Left lung (tissue), 10 donors: ENCODE results near the gene ARL2BP. TPM values are rescaled to one million over a fixed set of nuclear protein-coding genes. Genes with fewer than 3 reads are reported as not detected.
A peak's percentile ranks its signal among the peaks of the same experiment; 100 is the strongest.

Experiments used
- ATAC-seq: fragments of 200-7000 bp; cut with Tn5 transposase; one replicate; pipeline ENCODE4 v1.9.1; 2020; ENCODE audit warnings: moderate library complexity
- DNase-seq, 4 donors: peaks; one replicate each; pipeline ENCODE4 v3.0.0-alpha.2; 2013 to 2020
- H3K27ac ChIP-seq, 2 donors: fragments of 200-600 bp; sonication (generic) in 1 of 2; one replicate each; pipeline versions ENCODE4 v1.5.0 to v1.8.0; 2020 to 2021
- H3K27me3 ChIP-seq, 2 donors: fragments of 200-600 bp; sonication (generic) in 1 of 2; one replicate each; pipeline versions ENCODE4 v1.5.0 to v1.8.0; 2020 to 2021
- H3K36me3 ChIP-seq, 2 donors: fragments of 200-600 bp; sonication (generic) in 1 of 2; one replicate each; pipeline versions ENCODE4 v1.5.0 to v1.8.0; 2020 to 2021
- H3K4me1 ChIP-seq, 2 donors: fragments of 200-600 bp; one replicate each; pipeline ENCODE4 v1.8.0; 2021
- H3K4me3 ChIP-seq, 2 donors: fragments of 200-600 bp; sonication (generic) in 1 of 2; one replicate each; pipeline versions ENCODE4 v1.5.0 to v1.8.0; 2020 to 2021; ENCODE audit warnings: mild to moderate bottlenecking in 1 of 2
- H3K9me3 ChIP-seq, 2 donors: fragments of 200-600 bp; sonication (generic) in 1 of 2; one replicate each; pipeline versions ENCODE4 v1.5.0 to v1.8.0; 2020 to 2021
- CTCF ChIP-seq, 2 donors: fragments of 200-600 bp; sonication (generic) in 1 of 2; IDR thresholded peaks; one replicate each; pipeline versions ENCODE4 v1.5.0 to v1.8.0; 2021; ENCODE audit warnings: antibody characterized with exemption in 2 of 2
- intact Hi-C, 2 donors: fragments of 100-400 bp; cut with DNase I; formaldehyde crosslinking; loops; one replicate each; pipeline versions ENCODE4 v1.11.2 to v1.14.2; 2022
- polyA plus RNA-seq, 6 donors: library from polyadenylated mRNA; unstranded; fragments of 120-200 nt; gene quantifications; one replicate each; pipeline ENCODE4 v1.2.1, GENCODE V29; 2013; ENCODE audit not compliant: insufficient read length in 6 of 6
- total RNA-seq, 2 donors: library from RNA; stranded (reverse); fragmentation: NEBNext Ultra II Directional; extraction: Animal tissue kit (Norgen Biotek cat#: 25700); gene quantifications; one replicate each; pipeline ENCODE4 v1.2.1, GENCODE V29; 2021
- donor health status: DM: no; HTN: yes; CAD: no.
- donor health status: DM: no; HTN: no; CAD: no.

The ARL2BP gene
- total and polyA plus RNA-seq, 8 donors: 51.4 to 76.1 (median 67.4) TPM

- peak overlapping the region; percentile 21 to 43 for H3K4me3 ChIP-seq
- ATAC-seq (peak; percentile 71), DNase-seq (peak; percentile 85 to 96 (median 92))
- TF ChIP-seq CTCF (IDR thresholded peaks at IDR 0.05): peak in 1 of 2 donors; percentile 56
- intact Hi-C loops: loop anchor here (5.0 to 10.0 kb wide), 3 partner anchors 115 to 217 kb away; no protein-coding TSS in a partner anchor
- H3K27me3 ChIP-seq: peaks cover 0 to 3% of the 10 kb centered on the region in 2 donors
- no peaks in the 10 kb centered on the region for H3K9me3 ChIP-seq
- no peaks in the 10 kb centered on the region for H3K36me3 ChIP-seq
- peaks cover 12 to 28% of the 10 kb centered on the region in 2 donors for H3K4me1 ChIP-seq
- peak overlapping the region; percentile 81 to 90 for H3K27ac ChIP-seq
Observed at GRCh38 chr16:57299719-57300386, 54.8 kb downstream of the ARL2BP start.

- intact Hi-C loops: loop anchor here (5.0 to 10.0 kb wide), 2 partner anchors 114 to 217 kb away; no protein-coding TSS in a partner anchor
- peaks cover 12 to 31% of the 10 kb centered on the region in 2 donors for H3K4me1 ChIP-seq
- DNase-seq (peak; percentile 97 to 100 (median 100)), ATAC-seq (peak; percentile 95)
- H3K36me3 ChIP-seq: no peaks in the 10 kb centered on the region
- H3K27me3 ChIP-seq: peaks cover 0 to 3% of the 10 kb centered on the region in 2 donors
- H3K27ac ChIP-seq: peak overlapping the region; percentile 81 to 90
- peak overlapping the region; percentile 21 to 43 for H3K4me3 ChIP-seq
- H3K9me3 ChIP-seq: no peaks in the 10 kb centered on the region
- peak; percentile 93 to 95 for TF ChIP-seq CTCF (IDR thresholded peaks at IDR 0.05)
Observed at GRCh38 chr16:57300387-57301125, 55.5 kb downstream of the ARL2BP start.

GRCh38 chr16:57301126-57301817, 56.2 kb downstream of the ARL2BP start:
- Histone ChIP-seq H3K27me3 (peaks cover 0 to 3% of the 10 kb centered on the region in 2 donors), H3K4me1 (peaks cover 12 to 31% of the 10 kb centered on the region in 2 donors), H3K36me3 (no peaks in the 10 kb centered on the region), H3K27ac (peak overlapping the region in 1 of 2 donors; percentile 24), H3K4me3 (no peak overlapping the region), H3K9me3 (no peaks in the 10 kb centered on the region)
- ATAC-seq (no peak), DNase-seq (no peak)
- no peak for TF ChIP-seq CTCF (IDR thresholded peaks at IDR 0.05)
- intact Hi-C loops: loop anchor here (5.0 to 10.0 kb wide), 2 partner anchors 114 to 216 kb away; no protein-coding TSS in a partner anchor

Other genes with a start within 250 kb of the ARL2BP start
- 10 to 100 TPM; 49.4 to 49.9 TPM for gene CPNE2, start 152.7 kb upstream of the ARL2BP start, total RNA-seq
- 10 to 100 TPM; 63.8 to 72.1 (median 67.8) TPM for gene CPNE2, start 152.7 kb upstream of the ARL2BP start, polyA plus RNA-seq
- gene PSME3IP1, start 59.2 kb upstream of the ARL2BP start, total RNA-seq: 10 to 100 TPM; 53.1 to 71.8 TPM
- gene PSME3IP1, start 59.2 kb upstream of the ARL2BP start, polyA plus RNA-seq: 100 to 1,000 TPM in 5 of 6 donors, 10 to 100 TPM in 1; 97.7 to 123 (median 108) TPM
- gene RSPRY1, start 58.9 kb upstream of the ARL2BP start, total RNA-seq: 10 to 100 TPM; 32.5 to 36.6 TPM
- gene RSPRY1, start 58.9 kb upstream of the ARL2BP start, polyA plus RNA-seq: 10 to 100 TPM; 37.4 to 46.8 (median 41.6) TPM
- gene PLLP, start 39.4 kb downstream of the ARL2BP start, total RNA-seq: 10 to 100 TPM; 50.6 to 70.6 TPM
- gene PLLP, start 39.4 kb downstream of the ARL2BP start, polyA plus RNA-seq: 1 to 10 TPM; 3.5 to 7.7 (median 4.6) TPM
- gene CCL22, start 113.5 kb downstream of the ARL2BP start, total RNA-seq: 1 to 10 TPM; 1.6 to 2.4 TPM
- under 1 TPM; 0.08 to 0.22 (median 0.18) TPM for gene CCL22, start 113.5 kb downstream of the ARL2BP start, polyA plus RNA-seq
- gene CX3CL1, start 127.2 kb downstream of the ARL2BP start, total RNA-seq: 10 to 100 TPM; 20.3 to 27.8 TPM
- gene CX3CL1, start 127.2 kb downstream of the ARL2BP start, polyA plus RNA-seq: 10 to 100 TPM in 4 of 6 donors, 1 to 10 TPM in 2; 8.6 to 11.8 (median 10.5) TPM
- 1 to 10 TPM; 1.1 to 6.4 TPM for gene CCL17, start 159.5 kb downstream of the ARL2BP start, total RNA-seq
- gene CCL17, start 159.5 kb downstream of the ARL2BP start, polyA plus RNA-seq: under 1 TPM in 1 of 6 donors, not detected in 5; 0.43 TPM
- 10 to 100 TPM; 48.6 to 51.5 TPM for gene CIAPIN1, start 202.1 kb downstream of the ARL2BP start, total RNA-seq
- 10 to 100 TPM; 64.9 to 87.7 (median 81.4) TPM for gene CIAPIN1, start 202.1 kb downstream of the ARL2BP start, polyA plus RNA-seq
- gene COQ9, start 202.2 kb downstream of the ARL2BP start, total RNA-seq: 10 to 100 TPM; 47.3 to 48.8 TPM
- gene COQ9, start 202.2 kb downstream of the ARL2BP start, polyA plus RNA-seq: 10 to 100 TPM; 56.9 to 67.8 (median 61.2) TPM
- 10 to 100 TPM; 76.5 to 85.2 TPM for gene POLR2C, start 217.4 kb downstream of the ARL2BP start, total RNA-seq
- 10 to 100 TPM; 71.0 to 85.9 (median 81.9) TPM for gene POLR2C, start 217.4 kb downstream of the ARL2BP start, polyA plus RNA-seq
- gene DOK4, start 241.2 kb downstream of the ARL2BP start, total RNA-seq: 100 to 1,000 TPM in 1 of 2 donors, 10 to 100 TPM in 1; 41.8 to 108 TPM
- 10 to 100 TPM; 27.7 to 34.4 (median 30.0) TPM for gene DOK4, start 241.2 kb downstream of the ARL2BP start, polyA plus RNA-seq